HUES64 (cell line): Measurements from ENCODE around the gene NOC4L.

Experiments used
- H3K27ac ChIP-seq: 2 replicates; pipeline ENCODE4 v1.7.0; 2013; ENCODE audit warnings: low read depth, low read length, inconsistent platforms
- H3K27me3 ChIP-seq: 2 replicates; pipeline ENCODE4 v1.6.1; 2013; ENCODE audit warnings: mild to moderate bottlenecking, low read length; ENCODE audit not compliant: insufficient read depth
- H3K36me3 ChIP-seq: 2 replicates; pipeline ENCODE4 v1.6.1; 2013; ENCODE audit warnings: mild to moderate bottlenecking, low read length; ENCODE audit not compliant: insufficient read depth
- H3K4me1 ChIP-seq: 2 replicates; pipeline ENCODE4 v1.6.1; 2013; ENCODE audit warnings: mild to moderate bottlenecking, low read length, moderate library complexity; ENCODE audit not compliant: insufficient read depth
- H3K4me3 ChIP-seq: 2 replicates; pipeline ENCODE4 v1.5.1; 2013; ENCODE audit warnings: mild to moderate bottlenecking, low read length, moderate library complexity
- H3K9ac ChIP-seq: 2 replicates; pipeline ENCODE4 v1.6.1; 2013; ENCODE audit warnings: mild to moderate bottlenecking, low read depth, low read length
- H3K9me3 ChIP-seq: 2 replicates; pipeline ENCODE4 v1.6.1; 2013; ENCODE audit warnings: low read depth, low read length; ENCODE audit not compliant: insufficient read depth
- WGBS: fragments of 150-250, 120-280 bp; methylation state at CpG from one replicate; pipeline ENCODE4 v1.1.7; 2013; ENCODE audit warnings: missing lambda C conversion rate; 5-methylcytosine and 5-hydroxymethylcytosine counted together

Gene NOC4L

DNA sequence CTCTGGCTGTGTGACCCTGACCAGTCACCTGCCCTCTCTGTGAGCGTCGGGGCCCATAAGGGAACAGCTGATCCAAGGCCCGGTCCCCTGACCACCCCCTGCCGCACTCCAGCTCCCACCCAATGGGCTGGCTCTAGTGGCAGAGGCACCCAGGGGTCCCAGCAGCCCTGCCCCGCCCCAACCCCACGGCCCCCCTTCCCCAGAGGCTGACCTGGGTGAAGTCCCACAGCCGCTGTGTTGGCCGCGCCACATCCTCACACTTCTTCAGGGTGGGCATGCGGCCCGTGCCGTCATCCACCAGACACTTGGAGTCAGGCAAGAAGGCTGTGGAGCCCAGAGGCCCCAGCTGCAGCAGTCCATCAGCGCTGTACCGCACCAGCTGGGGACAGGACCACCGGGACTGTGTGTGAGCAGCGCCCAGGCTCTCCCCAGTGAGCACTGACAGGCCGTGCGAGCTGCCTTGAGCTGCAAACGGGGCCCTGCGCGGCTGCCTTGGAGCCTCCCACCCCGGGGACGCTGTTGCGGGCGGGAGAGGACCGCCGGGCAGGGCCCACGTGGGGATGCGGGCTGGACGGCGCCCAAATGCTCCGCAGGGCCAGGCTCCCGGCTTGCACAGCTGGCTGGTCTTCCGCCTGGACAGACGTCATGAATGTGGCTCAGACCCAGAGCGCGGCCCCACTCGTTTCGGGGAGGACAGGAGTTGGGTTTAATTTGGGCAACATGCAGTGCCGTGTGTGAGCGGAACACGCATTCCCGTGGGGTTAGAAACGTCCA lies 53.5 kb downstream of the NOC4L start:
- Histone ChIP-seq H3K36me3 (no peaks in the 10 kb centered on the region), H3K27me3 (peaks cover 10% of the 10 kb centered on the region; the same call in 1 of the 2 replicates), H3K9ac (no peak overlapping the region), H3K4me1 (no peaks in the 10 kb centered on the region), H3K9me3 (peaks cover 57% of the 10 kb centered on the region), H3K27ac (no peak overlapping the region), H3K4me3 (no peak overlapping the region)
- WGBS: 90% methylated on average over 44 of the region's 44 CpGs

DNA sequence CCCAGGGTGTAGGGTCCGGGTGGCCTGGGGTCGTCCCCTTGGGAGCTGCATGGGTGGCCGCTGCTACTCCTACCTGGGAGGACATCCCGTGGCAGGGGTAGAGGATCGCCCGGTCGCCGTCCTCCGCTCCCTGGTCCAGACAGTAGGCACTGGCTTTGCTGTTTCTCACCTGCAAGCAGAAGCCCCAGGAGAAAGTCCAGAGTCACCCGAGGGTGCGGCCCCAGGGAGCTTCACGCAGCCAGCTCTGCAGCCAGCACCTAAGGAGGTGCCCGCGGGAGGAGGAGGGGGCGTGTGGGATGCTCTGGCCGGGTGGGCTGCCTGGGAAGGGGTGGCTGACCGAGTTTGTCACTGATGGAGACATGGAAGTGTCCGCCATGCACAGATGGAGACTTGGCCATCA lies 54.8 kb downstream of the NOC4L start:
- Histone ChIP-seq H3K9me3 (peaks cover 53% of the 10 kb centered on the region; the same call in 1 of the 2 replicates), H3K36me3 (no peaks in the 10 kb centered on the region), H3K9ac (no peak overlapping the region), H3K27me3 (peaks cover 10% of the 10 kb centered on the region; the same call in 1 of the 2 replicates), H3K4me3 (no peak overlapping the region), H3K27ac (no peak overlapping the region), H3K4me1 (no peaks in the 10 kb centered on the region)
- 84% methylated on average over 18 of the region's 18 CpGs for WGBS

DNA sequence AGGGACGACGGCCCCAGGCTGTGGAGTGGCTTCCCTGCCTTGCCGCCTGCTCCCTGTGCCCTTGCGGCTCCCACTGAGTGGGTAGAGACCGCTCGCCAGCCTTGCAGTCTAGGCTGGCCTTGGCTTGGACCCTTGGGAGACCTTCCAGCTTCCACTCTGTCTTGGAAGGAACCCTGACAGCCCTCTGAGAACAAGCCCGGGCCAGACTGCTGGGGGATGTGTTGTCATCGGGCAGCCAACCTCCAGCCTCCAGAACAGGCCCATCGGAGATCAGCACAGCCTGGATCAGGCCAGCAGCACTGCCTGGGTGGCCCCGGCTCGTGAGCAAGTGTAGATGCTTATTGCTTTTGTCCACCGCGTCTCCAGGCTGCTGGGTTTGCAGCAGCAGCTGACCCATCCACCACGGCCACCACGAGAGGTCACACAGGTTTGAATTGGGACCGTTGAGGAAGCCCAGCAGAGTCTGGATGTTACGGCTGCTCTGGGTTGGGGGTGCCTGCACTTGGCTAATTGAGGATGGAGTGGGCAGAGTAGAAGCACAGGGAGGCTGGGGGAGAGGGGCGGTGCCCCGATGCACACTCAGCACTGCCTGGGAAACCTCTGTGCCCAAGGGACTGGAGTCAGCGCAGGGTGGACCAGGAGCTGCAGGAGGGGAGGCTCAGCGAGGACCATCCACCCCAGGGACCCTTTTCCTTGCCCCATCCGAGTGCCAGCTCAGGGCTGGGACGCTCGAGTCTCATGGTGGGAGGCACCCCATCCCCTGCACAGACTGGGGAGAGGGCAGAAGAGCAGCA lies 55.5 kb downstream of the NOC4L start:
- Histone ChIP-seq H3K27me3 (peaks cover 8% of the 10 kb centered on the region), H3K9me3 (peaks cover 51% of the 10 kb centered on the region; the same call in 1 of the 2 replicates), H3K4me1 (no peaks in the 10 kb centered on the region), H3K9ac (no peak overlapping the region), H3K4me3 (no peak overlapping the region), H3K36me3 (no peaks in the 10 kb centered on the region), H3K27ac (no peak overlapping the region)
- WGBS: 88% methylated on average over 24 of the region's 24 CpGs

DNA sequence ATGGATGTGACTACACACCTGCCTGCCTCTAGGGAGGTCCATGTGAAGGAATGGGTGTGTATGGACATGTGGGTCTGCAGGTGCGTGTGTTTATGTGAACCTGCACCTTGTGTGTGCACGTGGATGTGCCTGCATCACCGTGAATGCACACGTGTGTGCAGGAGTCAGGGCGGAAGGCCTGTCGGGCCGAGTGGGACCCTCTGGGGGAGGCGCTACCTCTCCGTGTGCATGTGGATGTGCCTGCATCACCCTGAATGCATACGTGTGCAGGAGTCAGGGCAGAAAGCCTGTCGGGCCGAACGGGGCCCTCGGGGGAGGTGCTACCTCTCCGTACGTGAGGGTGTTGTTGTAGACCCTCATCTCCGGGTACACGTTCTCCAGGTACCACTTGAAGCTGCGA lies 56.5 kb downstream of the NOC4L start:
- H3K9ac ChIP-seq: no peak overlapping the region
- no peak overlapping the region for H3K4me3 ChIP-seq
- H3K36me3 ChIP-seq: no peaks in the 10 kb centered on the region
- H3K27me3 ChIP-seq: peaks cover 19% of the 10 kb centered on the region
- no peaks in the 10 kb centered on the region for H3K4me1 ChIP-seq
- no peak overlapping the region for H3K27ac ChIP-seq
- peaks cover 51% of the 10 kb centered on the region for H3K9me3 ChIP-seq
- 87% methylated on average over 19 of the region's 19 CpGs for WGBS

DNA sequence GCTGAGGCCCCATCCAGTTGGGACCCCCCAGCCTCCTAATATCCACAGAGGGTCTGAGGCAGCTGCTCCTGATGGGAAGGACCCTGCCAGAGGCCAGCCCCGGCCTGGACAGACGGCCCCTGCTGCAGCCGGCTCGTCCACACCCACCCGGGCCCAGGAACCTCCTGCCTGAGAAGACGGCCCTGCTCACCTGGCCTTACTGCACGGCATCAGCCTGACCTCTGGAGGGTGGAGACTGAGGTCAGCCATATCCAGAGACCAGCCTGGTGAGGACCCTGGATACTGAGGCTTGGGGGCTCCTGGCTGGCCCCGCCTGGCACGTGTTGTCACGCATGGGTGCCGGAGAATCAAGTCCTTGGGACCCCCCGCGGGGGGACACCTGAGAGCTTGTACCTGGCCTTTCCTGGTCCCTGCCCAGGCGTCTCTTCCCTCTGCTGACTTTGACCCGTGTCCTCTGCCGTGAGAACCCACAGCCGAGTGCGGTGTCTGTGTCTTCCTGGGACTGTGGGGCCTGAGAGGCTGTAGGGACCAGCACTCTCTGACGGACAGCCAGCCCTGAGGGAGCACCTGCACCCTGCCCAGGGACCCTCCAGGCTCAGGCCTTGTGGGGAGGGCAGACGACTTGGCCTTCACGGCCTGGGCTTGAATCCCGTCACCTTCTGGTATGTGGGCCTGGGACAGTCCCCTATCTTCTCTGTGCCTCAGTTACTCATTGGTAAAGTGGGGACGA lies 57.3 kb downstream of the NOC4L start:
- Histone ChIP-seq H3K36me3 (no peaks in the 10 kb centered on the region), H3K9me3 (peaks cover 52% of the 10 kb centered on the region), H3K4me1 (no peaks in the 10 kb centered on the region), H3K9ac (no peak overlapping the region), H3K27ac (no peak overlapping the region), H3K27me3 (peaks cover 17% of the 10 kb centered on the region), H3K4me3 (no peak overlapping the region)
- WGBS: 91% methylated on average over 23 of the region's 23 CpGs
